OCI-M1 (cell line): ENCODE data around the gene FSTL5.

Experiments used
- DNase-seq: peaks from one replicate; lab custom pipeline; 2025; lab: John Stamatoyannopoulos, UW

FSTL5 gene

GRCh38 chr4:161936625-161937550 lies 226.9 kb downstream of the FSTL5 start:
- no peak for DNase-seq

- no peak for DNase-seq
Measured at GRCh38 chr4:161931089-161931488, 232.7 kb downstream of the FSTL5 start.

- no peak for DNase-seq
Measured at GRCh38 chr4:161929956-161930355, 233.8 kb downstream of the FSTL5 start.

GRCh38 chr4:161926033-161926828 lies 237.6 kb downstream of the FSTL5 start:
- DNase-seq: peak; percentile 50

DNA sequence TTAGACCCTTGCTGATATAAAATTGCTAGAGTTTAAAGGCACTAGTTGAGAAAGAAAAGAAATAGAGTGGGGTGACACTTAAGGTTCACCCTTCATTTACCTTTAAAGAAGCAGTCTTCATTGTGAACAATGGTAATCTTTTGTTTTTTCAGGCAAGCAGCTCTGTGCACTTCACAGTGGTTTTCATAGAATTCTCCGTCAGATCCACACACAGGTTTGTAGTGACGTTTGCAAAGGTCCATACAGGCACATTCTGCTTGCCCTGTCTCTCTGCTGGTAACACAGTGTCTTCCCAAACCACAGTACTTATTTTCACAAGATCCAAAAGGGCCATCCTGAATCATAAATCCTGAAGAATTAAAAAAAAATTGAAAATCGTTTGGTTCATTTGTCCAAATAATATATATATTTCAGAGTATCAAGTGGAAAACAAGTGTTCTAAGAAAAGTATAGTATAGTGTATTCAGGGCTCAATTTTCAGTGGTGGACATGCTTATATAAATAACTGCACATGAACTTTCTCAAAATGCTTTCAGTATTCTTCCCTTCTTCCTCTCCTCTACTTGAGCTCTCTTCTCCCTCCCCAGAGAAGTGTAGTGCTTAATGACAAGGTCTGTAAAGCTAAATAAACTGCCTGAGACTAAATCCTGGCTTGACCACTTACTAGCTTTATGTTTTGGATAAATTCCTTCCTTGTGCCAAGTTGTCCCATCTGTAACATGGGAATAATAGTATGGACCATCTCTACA lies 243.3 kb downstream of the FSTL5 start:
- DNase-seq: no peak

- peak; percentile 10 for DNase-seq
Measured at GRCh38 chr4:161919442-161920220, 244.2 kb downstream of the FSTL5 start.

- DNase-seq: no peak
Measured at GRCh38 chr4:161916035-161916434, 247.8 kb downstream of the FSTL5 start.

- no peak for DNase-seq
Measured at GRCh38 chr4:161907590-161907955, 256.2 kb downstream of the FSTL5 start.

- DNase-seq: no peak
Measured at GRCh38 chr4:161906836-161907589, 256.8 kb downstream of the FSTL5 start.

DNA sequence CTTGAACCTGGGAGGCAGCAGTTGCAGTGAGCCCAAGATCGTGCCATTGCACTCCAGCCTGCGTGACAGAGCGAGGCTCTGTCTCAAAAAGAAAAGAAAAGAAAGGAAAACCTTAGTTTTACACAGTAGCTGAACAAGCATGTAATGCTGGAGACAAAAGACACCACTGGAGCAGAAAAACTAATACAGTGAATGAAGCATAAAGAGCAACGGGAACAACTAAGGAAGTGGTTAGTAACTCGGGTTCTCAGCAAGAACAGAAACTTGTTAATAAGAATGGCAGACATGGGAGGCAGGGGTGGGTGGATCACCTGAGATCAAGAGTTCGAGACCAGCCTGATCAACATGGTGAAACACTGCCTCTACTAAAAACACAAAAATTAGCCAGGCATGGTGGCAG lies 263.7 kb downstream of the FSTL5 start:
- DNase-seq: no peak

GRCh38 chr4:161894493-161895167 lies 269.2 kb downstream of the FSTL5 start:
- DNase-seq: no peak

DNA sequence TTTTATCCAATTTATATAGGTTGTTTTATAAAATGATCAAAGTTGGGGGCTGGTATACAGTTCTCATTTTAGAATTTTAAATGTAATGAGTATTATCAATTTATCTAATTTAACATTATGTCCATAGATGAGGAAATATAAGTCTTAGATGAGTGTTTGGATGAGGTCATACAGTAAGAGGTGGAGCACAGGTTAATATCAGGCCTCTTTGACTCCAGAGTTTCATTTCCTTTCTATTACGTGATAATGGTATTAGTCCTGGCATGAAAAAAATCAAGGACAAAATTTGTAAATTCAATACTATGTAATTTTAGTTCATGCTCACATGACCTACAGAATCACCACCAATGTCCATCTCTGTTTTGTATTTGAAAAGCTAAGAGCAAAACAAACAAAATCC lies 269.8 kb downstream of the FSTL5 start:
- no peak for DNase-seq

DNA sequence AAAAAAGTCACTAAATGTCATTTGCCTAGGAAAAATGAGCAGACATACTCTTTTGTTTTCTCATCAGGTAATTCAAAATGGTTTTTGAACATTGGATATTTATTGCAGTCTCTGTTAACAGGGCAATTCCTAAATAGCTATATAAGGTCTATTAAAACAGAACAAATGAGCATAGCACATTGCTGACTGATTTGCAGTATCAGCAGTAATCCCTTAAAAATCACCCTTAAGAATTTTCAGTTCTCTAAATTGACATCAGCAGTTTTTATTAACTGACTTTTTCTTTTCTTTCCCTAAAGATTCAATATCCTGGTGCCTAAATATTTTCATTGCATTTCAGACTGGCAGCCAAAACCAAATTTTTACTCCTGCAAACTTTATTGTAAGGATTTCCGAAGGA lies 270.2 kb downstream of the FSTL5 start:
- DNase-seq: no peak

GRCh38 chr4:161892951-161893350 lies 270.8 kb downstream of the FSTL5 start:
- DNase-seq: no peak

- no peak for DNase-seq
Measured at GRCh38 chr4:161883157-161883556, 280.6 kb downstream of the FSTL5 start.

- DNase-seq: no peak
Measured at GRCh38 chr4:161881370-161881769, 282.4 kb downstream of the FSTL5 start.

GRCh38 chr4:161869511-161869910 lies 294.3 kb downstream of the FSTL5 start:
- no peak for DNase-seq

GRCh38 chr4:161856711-161857326 lies 307.0 kb downstream of the FSTL5 start:
- DNase-seq: no peak

- no peak for DNase-seq
Measured at GRCh38 chr4:161850631-161851030, 313.2 kb downstream of the FSTL5 start.

GRCh38 chr4:161841759-161842158 lies 322.0 kb downstream of the FSTL5 start:
- no peak for DNase-seq
